Measurements from ENCODE around the gene IGSF3. TPM values are rescaled to one million over a fixed set of nuclear protein-coding genes. Genes with fewer than 3 reads are reported as not detected.
A peak's percentile ranks its signal among the peaks of the same experiment; 100 is the strongest.

IGSF3 gene
- total RNA-seq, 4 donors from 2014 or later: 15.7 to 63.2 (median 49.2) TPM

DNA sequence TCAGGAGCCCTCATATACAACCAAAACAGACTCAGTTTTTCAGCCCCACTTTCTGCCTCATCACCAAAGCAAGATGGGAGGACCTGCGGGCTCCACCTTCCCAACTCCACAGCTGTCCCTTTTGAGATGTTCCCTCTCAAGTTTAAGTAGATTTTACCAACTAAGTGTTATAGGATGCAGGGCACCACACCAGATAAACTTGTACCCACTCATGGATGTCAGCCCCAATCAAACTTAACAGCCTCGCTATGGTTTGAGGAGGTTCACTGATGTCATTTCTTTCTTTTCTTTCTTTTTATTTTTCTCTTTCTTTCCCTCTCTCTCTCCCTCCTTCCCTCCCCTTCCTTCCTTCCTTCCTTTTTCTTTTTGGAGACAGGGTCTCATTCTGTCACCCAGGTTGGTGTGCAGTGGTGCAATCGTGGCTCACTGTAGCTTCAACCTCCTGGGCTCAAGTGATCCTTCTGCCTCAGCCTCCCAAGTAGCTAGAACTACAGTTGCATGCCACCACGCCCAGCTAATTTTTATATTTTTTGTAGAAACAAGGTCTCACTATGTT lies 110.1 kb downstream of the IGSF3 start:
- no peak overlapping the region for H3K4me3 ChIP-seq
- no peaks in the 10 kb centered on the region for H3K36me3 ChIP-seq
- H3K27ac ChIP-seq: peak overlapping the region in 1 of 4 donors; percentile 48
- H3K4me1 ChIP-seq: peaks cover 0 to 35% (median 3%) of the 10 kb centered on the region in 4 donors
- TF ChIP-seq CTCF (IDR thresholded peaks at IDR 0.05) (no peak), POLR2A (IDR thresholded peaks at IDR 0.05) (no peak)
- no peaks in the 10 kb centered on the region for H3K27me3 ChIP-seq
- DNase-seq: no peak
- no peaks in the 10 kb centered on the region for H3K9me3 ChIP-seq

DNA sequence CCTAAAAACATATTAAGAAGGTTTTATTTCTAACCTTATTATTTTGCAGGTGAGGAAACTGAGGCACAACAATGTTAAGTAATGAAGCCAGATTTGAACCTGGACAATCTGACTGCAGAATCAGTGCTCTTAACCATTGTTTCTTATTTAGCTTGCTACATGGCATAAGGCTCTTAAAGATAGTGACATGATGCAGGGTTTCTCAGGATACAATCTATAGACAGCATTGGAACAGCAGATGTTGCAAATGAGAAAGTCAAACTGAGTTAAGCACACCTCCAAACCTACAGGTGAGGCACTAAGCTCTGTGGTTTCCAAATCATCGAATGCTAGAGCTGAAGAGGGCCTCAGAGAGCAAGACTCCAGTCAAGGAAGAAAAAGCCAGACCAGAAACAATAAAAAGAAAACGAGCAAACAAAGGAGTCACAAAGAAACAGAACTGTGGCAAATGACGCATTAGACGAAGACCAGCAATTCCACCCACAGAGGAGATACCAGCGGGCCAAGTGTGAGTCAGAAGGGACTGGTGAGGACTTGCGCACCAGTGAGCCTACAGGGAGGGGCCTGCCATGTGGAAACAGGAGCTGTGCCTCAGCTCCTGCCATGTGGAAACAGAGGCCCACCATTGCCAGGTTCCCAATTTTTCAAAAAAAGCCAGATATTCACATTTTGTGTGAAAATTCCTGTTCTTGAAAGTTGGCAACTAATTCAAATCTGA lies 111.1 kb downstream of the IGSF3 start:
- Histone ChIP-seq H3K4me3 (no peak overlapping the region), H3K36me3 (no peaks in the 10 kb centered on the region), H3K9me3 (no peaks in the 10 kb centered on the region), H3K4me1 (peaks cover 0 to 35% (median 3%) of the 10 kb centered on the region in 4 donors), H3K27me3 (no peaks in the 10 kb centered on the region), H3K27ac (peak overlapping the region in 3 of 4 donors; percentile 19 to 74 (median 48))
- peak; percentile 40 to 87 (median 74) for DNase-seq
- TF ChIP-seq CTCF (IDR thresholded peaks at IDR 0.05): no peak
- TF ChIP-seq POLR2A (IDR thresholded peaks at IDR 0.05): no peak

- H3K27ac ChIP-seq: no peak overlapping the region
- no peaks in the 10 kb centered on the region for H3K27me3 ChIP-seq
- no peak overlapping the region for H3K4me3 ChIP-seq
- no peaks in the 10 kb centered on the region for H3K36me3 ChIP-seq
- peaks cover 0 to 35% (median 3%) of the 10 kb centered on the region in 4 donors for H3K4me1 ChIP-seq
- no peak for DNase-seq
- no peaks in the 10 kb centered on the region for H3K9me3 ChIP-seq
- no peak for TF ChIP-seq CTCF (IDR thresholded peaks at IDR 0.05)
- TF ChIP-seq POLR2A (IDR thresholded peaks at IDR 0.05): no peak
Observed at GRCh38 chr1:116554924-116555323, 112.6 kb downstream of the IGSF3 start.

DNA sequence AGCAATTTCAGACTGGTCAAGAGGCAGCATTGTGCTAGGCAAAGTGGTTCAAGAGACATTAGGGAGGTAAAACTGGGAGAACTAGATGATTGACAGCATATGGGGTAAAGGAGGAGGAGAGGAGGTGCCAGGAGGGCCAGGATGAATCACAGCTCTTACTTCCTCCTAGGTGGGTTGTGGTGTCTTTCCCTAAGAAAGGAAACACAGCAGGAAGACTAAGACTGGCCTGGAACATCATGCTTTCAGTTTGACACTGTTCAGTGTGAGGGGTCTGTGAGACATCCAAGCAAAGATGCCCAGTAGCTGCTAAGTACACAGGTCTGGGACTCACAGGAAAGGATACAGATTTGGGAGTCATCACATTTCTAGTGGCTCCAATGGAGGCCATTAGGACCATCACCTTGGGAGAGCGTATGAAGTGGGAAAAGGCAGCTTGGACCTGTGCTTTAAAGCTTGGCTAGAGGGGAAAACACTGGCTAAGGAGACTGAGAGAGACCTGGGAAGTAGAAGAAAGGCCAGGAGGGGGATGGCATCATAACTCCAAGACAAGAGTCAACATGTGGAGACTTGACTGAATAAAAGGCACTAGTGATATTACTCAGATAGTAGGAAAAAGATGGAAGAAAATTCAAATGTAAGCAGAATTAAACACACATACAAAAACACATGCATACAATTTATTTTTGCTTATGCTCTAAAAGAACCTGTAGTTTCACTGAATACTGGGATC lies 114.0 kb downstream of the IGSF3 start:
- Histone ChIP-seq H3K27me3 (no peaks in the 10 kb centered on the region), H3K4me3 (no peak overlapping the region), H3K4me1 (peaks cover 0 to 26% (median 1%) of the 10 kb centered on the region in 4 donors), H3K36me3 (no peaks in the 10 kb centered on the region), H3K27ac (no peak overlapping the region), H3K9me3 (no peaks in the 10 kb centered on the region)
- no peak for DNase-seq
- TF ChIP-seq POLR2A (IDR thresholded peaks at IDR 0.05): no peak
- TF ChIP-seq CTCF (IDR thresholded peaks at IDR 0.05): no peak

- TF ChIP-seq CTCF (IDR thresholded peaks at IDR 0.05) (no peak), POLR2A (IDR thresholded peaks at IDR 0.05) (no peak)
- no peak for DNase-seq
- no peaks in the 10 kb centered on the region for H3K9me3 ChIP-seq
- no peak overlapping the region for H3K27ac ChIP-seq
- peaks cover 0 to 26% (median 0%) of the 10 kb centered on the region in 3 donors for H3K36me3 ChIP-seq
- no peaks in the 10 kb centered on the region for H3K4me1 ChIP-seq
- H3K4me3 ChIP-seq: no peak overlapping the region
- H3K27me3 ChIP-seq: no peaks in the 10 kb centered on the region
Observed at GRCh38 chr1:116546354-116546977, 121.1 kb downstream of the IGSF3 start.

All from Peyer's patch (tissue), 4 donors.